GM12874 (cell line): ENCODE data around the gene IBTK.

ENCODE experiments used
- TF ChIP-seq, protein P1 (sequence below): IDR thresholded peaks from 2 replicates; pipeline ENCODE4 v1.5.1; 2011; ENCODE audit warnings: low read depth, mild to moderate bottlenecking, control low read depth, low read length, moderate library complexity; ENCODE audit not compliant: insufficient read depth

IBTK gene

GRCh38 chr6:82183642-82184282, 63.8 kb downstream of the IBTK start:
- TF ChIP-seq, protein P1, sequence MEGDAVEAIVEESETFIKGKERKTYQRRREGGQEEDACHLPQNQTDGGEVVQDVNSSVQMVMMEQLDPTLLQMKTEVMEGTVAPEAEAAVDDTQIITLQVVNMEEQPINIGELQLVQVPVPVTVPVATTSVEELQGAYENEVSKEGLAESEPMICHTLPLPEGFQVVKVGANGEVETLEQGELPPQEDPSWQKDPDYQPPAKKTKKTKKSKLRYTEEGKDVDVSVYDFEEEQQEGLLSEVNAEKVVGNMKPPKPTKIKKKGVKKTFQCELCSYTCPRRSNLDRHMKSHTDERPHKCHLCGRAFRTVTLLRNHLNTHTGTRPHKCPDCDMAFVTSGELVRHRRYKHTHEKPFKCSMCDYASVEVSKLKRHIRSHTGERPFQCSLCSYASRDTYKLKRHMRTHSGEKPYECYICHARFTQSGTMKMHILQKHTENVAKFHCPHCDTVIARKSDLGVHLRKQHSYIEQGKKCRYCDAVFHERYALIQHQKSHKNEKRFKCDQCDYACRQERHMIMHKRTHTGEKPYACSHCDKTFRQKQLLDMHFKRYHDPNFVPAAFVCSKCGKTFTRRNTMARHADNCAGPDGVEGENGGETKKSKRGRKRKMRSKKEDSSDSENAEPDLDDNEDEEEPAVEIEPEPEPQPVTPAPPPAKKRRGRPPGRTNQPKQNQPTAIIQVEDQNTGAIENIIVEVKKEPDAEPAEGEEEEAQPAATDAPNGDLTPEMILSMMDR = no peak

DNA sequence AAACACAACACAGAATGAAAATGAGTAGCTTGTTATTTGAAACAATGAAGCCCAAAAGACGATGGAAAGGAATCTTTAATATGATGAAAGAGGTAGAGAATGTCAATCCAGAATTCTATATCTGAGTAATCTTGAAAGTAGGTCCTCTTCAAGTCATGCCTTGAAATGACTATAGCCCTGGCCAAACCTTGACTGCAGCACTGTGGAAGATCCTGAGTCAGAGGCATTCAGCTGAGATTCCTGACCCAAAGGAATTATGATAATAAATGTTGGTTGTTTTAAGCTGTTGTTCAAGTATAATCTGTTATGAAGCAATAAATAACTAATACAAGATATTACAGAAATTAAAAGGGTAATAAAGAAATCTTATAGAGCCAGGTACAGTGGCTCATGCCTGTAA, 64.8 kb downstream of the IBTK start:
- TF ChIP-seq, protein P1 = no peak

DNA sequence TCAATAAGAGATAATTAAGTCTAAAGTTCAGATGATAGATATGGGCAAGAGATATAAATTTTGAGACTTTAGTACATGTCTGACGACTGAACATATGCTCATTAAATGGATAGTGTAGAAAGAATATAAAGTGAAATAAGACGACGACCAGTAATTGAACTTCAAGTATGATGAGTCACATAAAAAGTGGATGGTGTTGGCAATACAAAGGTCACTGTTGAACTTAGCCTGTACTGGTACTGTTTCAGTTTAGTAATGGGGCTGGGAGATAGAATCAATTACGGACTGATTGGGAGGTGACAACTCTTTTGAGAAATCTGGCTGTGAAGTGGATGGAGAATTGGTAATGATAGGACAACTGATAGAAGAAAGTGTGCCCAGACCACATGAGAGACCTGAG, 68.1 kb downstream of the IBTK start:
- TF ChIP-seq, protein P1 = no peak

DNA sequence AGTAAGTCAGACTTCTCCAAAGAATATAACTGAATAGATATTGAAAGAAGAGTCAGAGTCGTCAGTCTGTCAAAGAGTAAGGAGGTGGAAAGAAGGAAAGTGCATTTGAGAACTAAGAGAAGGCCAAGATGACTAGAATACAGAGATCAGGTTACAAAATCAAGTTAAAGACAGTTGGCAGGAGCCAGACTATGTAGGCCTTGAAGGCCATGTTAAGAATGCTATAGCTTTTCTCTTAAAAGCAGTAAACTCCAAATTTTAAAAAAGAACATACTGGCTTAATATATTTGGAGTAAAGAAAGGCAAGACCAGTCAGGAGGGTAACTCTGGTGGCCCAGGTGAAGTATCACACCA, 68.8 kb downstream of the IBTK start:
- TF ChIP-seq, protein P1 = no peak

DNA sequence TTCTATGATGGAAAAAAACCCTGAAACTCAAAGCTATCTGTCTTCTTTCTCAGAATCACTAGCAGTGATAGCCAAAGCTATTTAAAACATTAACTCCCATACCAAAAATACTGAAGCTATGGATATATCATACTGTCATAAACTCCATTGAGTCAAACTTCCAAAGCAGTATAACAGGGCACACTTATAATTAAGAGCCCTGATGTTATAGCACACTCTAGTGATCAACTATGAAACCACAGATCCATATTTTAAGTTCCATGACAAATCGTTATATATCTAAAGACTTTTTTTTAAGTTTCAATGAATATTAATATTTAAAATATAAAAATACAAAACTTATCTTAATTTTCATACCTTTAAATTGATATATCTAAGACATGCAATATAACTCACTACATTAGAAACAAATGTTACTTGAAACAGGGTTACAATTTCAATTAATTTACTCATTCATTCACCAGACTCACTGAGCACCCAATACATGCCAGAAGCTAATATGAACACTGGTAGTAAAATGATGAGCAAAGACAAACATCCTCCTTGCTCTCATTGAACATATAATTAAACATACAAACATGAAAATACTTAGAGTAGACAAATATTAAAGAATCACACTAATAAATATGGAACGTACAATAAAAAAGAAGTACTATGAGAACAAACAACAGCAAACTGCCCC, 69.3 kb downstream of the IBTK start:
- TF ChIP-seq, protein P1 = no peak

DNA sequence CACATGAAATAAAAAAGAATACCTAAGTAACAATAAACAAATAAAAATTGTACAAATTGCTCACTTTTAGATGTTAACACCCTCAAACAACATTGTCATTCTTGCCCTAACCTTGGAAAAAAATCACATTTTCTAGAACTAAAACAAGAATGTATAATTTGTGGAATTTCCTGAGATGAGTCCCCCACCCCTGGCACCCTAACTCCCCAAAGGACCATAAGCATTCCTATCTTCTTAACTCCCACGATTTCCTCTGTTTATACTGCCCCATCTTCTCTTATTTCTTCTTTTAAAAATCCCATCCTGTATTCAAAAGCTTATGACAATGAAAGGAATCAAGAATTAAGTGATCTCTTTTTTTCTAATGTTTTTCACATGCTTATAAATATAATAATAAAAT, 70.9 kb downstream of the IBTK start:
- TF ChIP-seq, protein P1 = no peak

- TF ChIP-seq, protein P1 = no peak
Measured at GRCh38 chr6:82172594-82172993, 75.0 kb downstream of the IBTK start.
